ENCODE results near the gene FAM83F.

- TF ChIP-seq SIX5 (IDR thresholded peaks at IDR 0.05; ENCODE audit: low read depth, low read length, severe bottlenecking) (no peak), BHLHE40 (IDR thresholded peaks at IDR 0.05; ENCODE audit: borderline replicate concordance in 1 of 2, low read depth in 2 of 2, low read length in 1 of 2) (no peak), BMI1 (IDR thresholded peaks at IDR 0.05; ENCODE audit: borderline replicate concordance) (no peak), JUND (IDR thresholded peaks at IDR 0.05; ENCODE audit: low read depth, low read length) (no peak), RELA (IDR thresholded peaks at IDR 0.05; ENCODE audit: borderline replicate concordance, partially characterized antibody) (no peak), POLR2A (IDR thresholded peaks at IDR 0.05; ENCODE audit: low read depth, low read length) (no peak), EED (IDR thresholded peaks at IDR 0.05; ENCODE audit: low read depth) (no peak), CTCF (IDR thresholded peaks at IDR 0.05 in 2 of 3, conservative IDR thresholded peaks at IDR 0.05 in 1 of 3; ENCODE audit: control insufficient read depth in 2 of 3, extremely low read depth in 1 of 3, insufficient read depth in 1 of 3, low read depth in 3 of 3, low read length in 3 of 3) (no peak), MYC (IDR thresholded peaks at IDR 0.05; ENCODE audit: insufficient read depth, insufficient read length, insufficient replicate concordance, low read length, severe bottlenecking) (no peak), TCF12 (IDR thresholded peaks at IDR 0.05; ENCODE audit: low read depth, low read length) (no peak), HDAC6 (IDR thresholded peaks at IDR 0.05; ENCODE audit: unreplicated experiment) (no peak), ZBTB33 (IDR thresholded peaks at IDR 0.05) (no peak)
Measured at GRCh38 chr22:39989633-39990032, 5.1 kb upstream of the FAM83F start.

Data from GM12878 (cell line).